A673 (cell line): ENCODE results near the gene VAV3.

Experiments
- EZH2 ChIP-seq: fragments of 200-600 bp; sonication (generic); IDR thresholded peaks from 2 replicates; pipeline ENCODE4 v1.6.1; 2017; ENCODE audit warnings: borderline replicate concordance, low read depth, mild to moderate bottlenecking, mixed read lengths, antibody characterized with exemption, low read length; ENCODE audit not compliant: poor library complexity, severe bottlenecking
- TF ChIP-seq, protein P1 (sequence below): fragments of 300-800, 200-600 bp; sonication (generic); conservative IDR thresholded peaks from 2 replicates; pipeline ENCODE4 v1.5.1; 2017; ENCODE audit warnings: low read depth, mild to moderate bottlenecking, antibody characterized with exemption, low read length, moderate library complexity, mixed read lengths

DNA sequence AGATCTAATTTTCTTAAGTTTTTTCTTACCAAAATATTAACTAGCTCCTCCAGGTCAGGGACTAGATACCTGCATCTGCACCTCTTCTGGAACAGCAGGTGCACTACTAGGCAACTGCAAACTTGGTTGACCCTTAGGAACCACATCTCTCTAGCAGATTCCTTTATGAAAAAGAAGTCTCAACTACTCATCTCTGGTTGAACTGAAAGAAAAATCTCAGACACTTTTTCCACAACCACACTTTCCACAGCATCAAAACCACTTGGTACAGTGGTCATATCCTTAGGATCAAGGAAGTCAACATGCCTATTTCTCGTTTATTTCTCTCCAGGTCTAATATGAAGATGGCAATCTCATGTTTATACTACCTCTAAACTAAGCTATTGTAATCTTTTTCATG lies 52.3 kb downstream of the VAV3 start:
- TF ChIP-seq, protein P1, sequence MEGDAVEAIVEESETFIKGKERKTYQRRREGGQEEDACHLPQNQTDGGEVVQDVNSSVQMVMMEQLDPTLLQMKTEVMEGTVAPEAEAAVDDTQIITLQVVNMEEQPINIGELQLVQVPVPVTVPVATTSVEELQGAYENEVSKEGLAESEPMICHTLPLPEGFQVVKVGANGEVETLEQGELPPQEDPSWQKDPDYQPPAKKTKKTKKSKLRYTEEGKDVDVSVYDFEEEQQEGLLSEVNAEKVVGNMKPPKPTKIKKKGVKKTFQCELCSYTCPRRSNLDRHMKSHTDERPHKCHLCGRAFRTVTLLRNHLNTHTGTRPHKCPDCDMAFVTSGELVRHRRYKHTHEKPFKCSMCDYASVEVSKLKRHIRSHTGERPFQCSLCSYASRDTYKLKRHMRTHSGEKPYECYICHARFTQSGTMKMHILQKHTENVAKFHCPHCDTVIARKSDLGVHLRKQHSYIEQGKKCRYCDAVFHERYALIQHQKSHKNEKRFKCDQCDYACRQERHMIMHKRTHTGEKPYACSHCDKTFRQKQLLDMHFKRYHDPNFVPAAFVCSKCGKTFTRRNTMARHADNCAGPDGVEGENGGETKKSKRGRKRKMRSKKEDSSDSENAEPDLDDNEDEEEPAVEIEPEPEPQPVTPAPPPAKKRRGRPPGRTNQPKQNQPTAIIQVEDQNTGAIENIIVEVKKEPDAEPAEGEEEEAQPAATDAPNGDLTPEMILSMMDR = no peak
- no peak for TF ChIP-seq EZH2
